Panc1 (cell line): ENCODE data around the gene RIMBP2. TPM values are rescaled to one million over a fixed set of nuclear protein-coding genes. Genes with fewer than 3 reads are reported as not detected.

Experiments
- ATAC-seq: fragments of 200-7000 bp; cut with Tn5 transposase; 2 replicates; pipeline ENCODE4 v1.9.1; 2020; ENCODE audit warnings: mild to moderate bottlenecking, moderate library complexity
- BruUV-seq: library from RNA; stranded (reverse); fragments of 400-500 nt; replicated peaks from 2 replicates; lab custom pipeline; 2021; lab: Mats Ljungman, UMichigan
- CTCF ChIA-PET: fragments of 300-600 bp; sonication (Branson Sonifier 250); formaldehyde crosslinking; loops from one replicate; lab custom pipeline; 2022; ENCODE audit warnings: antibody characterized with exemption; lab: Charles Lee
- POLR2A ChIA-PET: fragments of 300-600 bp; sonication (Branson Sonifier 250); formaldehyde crosslinking; loops from one replicate; lab custom pipeline; 2022; ENCODE audit warnings: antibody characterized with exemption; lab: Charles Lee
- DNase-seq: peaks from one replicate; pipeline ENCODE4 v3.0.0-alpha.2; 2010; ENCODE audit warnings: low read depth, low spot score
- H3K27ac ChIP-seq: 2 replicates; pipeline ENCODE4 v1.5.1; 2011; ENCODE audit warnings: mild to moderate bottlenecking, low read length, inconsistent platforms
- H3K27me3 ChIP-seq: fragments of 200-500 bp; sonication (Bioruptor generic); 2 replicates; pipeline ENCODE4 v1.6.0; 2014; ENCODE audit warnings: low read length, inconsistent platforms; ENCODE audit not compliant: control insufficient read depth, insufficient read depth
- H3K36me3 ChIP-seq: fragments of 200-500 bp; sonication (Bioruptor generic); 2 replicates; pipeline ENCODE4 v1.5.1; 2014; ENCODE audit warnings: inconsistent platforms, mild to moderate bottlenecking, low read length, moderate library complexity; ENCODE audit not compliant: control insufficient read depth, insufficient read depth
- H3K4me1 ChIP-seq: 2 replicates; pipeline ENCODE4 v1.5.1; 2011; ENCODE audit warnings: inconsistent platforms, mild to moderate bottlenecking, low read length, moderate library complexity; ENCODE audit not compliant: control insufficient read depth, insufficient read depth
- H3K4me3 ChIP-seq, 2 experiments: 2 replicates each; pipeline ENCODE4 v1.5.1; 2011 to 2012; ENCODE audit warnings: low read depth in 2 of 2, low read length in 2 of 2, mild to moderate bottlenecking in 2 of 2, inconsistent platforms in 1 of 2, moderate library complexity in 1 of 2
- H3K9me3 ChIP-seq: fragments of 200-500 bp; sonication (Bioruptor generic); 2 replicates; pipeline ENCODE4 v1.5.1; 2014; ENCODE audit warnings: low read depth, mild to moderate bottlenecking, inconsistent platforms, low read length, moderate library complexity; ENCODE audit not compliant: control insufficient read depth, insufficient read depth
- POLR2AphosphoS5 ChIP-seq: IDR thresholded peaks from 2 replicates; pipeline ENCODE4 v1.6.1; 2012; ENCODE audit warnings: mild to moderate bottlenecking, low read depth, low read length, moderate library complexity
- REST ChIP-seq, 2 experiments: IDR thresholded peaks; 2 replicates each; pipeline ENCODE4 v1.6.1; 2011 to 2012; ENCODE audit warnings: low read depth in 2 of 2, control low read depth in 1 of 2, low read length in 1 of 2, mild to moderate bottlenecking in 1 of 2, moderate library complexity in 1 of 2; ENCODE audit not compliant: insufficient read depth in 1 of 2
- SIN3A ChIP-seq: IDR thresholded peaks from 2 replicates; pipeline ENCODE4 v1.6.1; 2012; ENCODE audit warnings: low read depth, mild to moderate bottlenecking, low read length, moderate library complexity, borderline replicate concordance; ENCODE audit not compliant: insufficient read depth
- TCF7L2 ChIP-seq: IDR thresholded peaks from 2 replicates; pipeline ENCODE4 v1.6.1; 2011; ENCODE audit warnings: mild to moderate bottlenecking, low read depth, low read length, inconsistent platforms
- in situ Hi-C: cut with HindIII; loops from 2 replicates; pipeline ENCODE4 v1.10.0; 2016; ENCODE audit warnings: low sequenced_read_pairs, low pct_unique_long_range_greater_than_20kb
- intact Hi-C: fragments of 100-400 bp; cut with micrococcal nuclease; formaldehyde crosslinking; loops from one replicate; pipeline ENCODE4 v1.10.0; 2022; ENCODE audit not compliant: unreplicated experiment
- total RNA-seq: library from RNA; stranded (reverse); gene quantifications from one replicate; pipeline ENCODE4 v1.2.1, GENCODE V29; 2021; ENCODE audit not compliant: unreplicated experiment
- TF ChIP-seq, protein P1 (sequence below): fragments of 450-650 bp; IDR thresholded peaks from 2 replicates; pipeline ENCODE4 v1.5.1; 2017; ENCODE audit warnings: mild to moderate bottlenecking

The RIMBP2 gene
- total RNA-seq, 1 experiment from 2014 or later, result not detected

GRCh38 chr12:130713581-130713991, 2.5 kb downstream of the RIMBP2 start:
- no TSS peak for BruUV-seq
- Histone ChIP-seq H3K27me3 (peaks cover 2% of the 10 kb centered on the region; the same call in 1 of the 2 replicates), H3K36me3 (no peaks in the 10 kb centered on the region), H3K27ac (no peak overlapping the region), H3K9me3 (no peaks in the 10 kb centered on the region), H3K4me3 (no peak overlapping the region), H3K4me1 (no peaks in the 10 kb centered on the region; the same call in 1 of the 2 replicates)
- CTCF ChIA-PET, result interaction anchor here (0.5 kb wide), 1 partner anchor 164 kb away, joined by 3 read pairs; no protein-coding TSS in a partner anchor
- intact Hi-C loops, result no loop called here
- no peak for ATAC-seq
- TF ChIP-seq REST (IDR thresholded peaks at IDR 0.05; ENCODE audit: insufficient read depth in 1 of 2, low read depth in 2 of 2, low read length in 1 of 2) (no peak), POLR2AphosphoS5 (no peak), TCF7L2 (no peak)
- TF ChIP-seq, protein P1, sequence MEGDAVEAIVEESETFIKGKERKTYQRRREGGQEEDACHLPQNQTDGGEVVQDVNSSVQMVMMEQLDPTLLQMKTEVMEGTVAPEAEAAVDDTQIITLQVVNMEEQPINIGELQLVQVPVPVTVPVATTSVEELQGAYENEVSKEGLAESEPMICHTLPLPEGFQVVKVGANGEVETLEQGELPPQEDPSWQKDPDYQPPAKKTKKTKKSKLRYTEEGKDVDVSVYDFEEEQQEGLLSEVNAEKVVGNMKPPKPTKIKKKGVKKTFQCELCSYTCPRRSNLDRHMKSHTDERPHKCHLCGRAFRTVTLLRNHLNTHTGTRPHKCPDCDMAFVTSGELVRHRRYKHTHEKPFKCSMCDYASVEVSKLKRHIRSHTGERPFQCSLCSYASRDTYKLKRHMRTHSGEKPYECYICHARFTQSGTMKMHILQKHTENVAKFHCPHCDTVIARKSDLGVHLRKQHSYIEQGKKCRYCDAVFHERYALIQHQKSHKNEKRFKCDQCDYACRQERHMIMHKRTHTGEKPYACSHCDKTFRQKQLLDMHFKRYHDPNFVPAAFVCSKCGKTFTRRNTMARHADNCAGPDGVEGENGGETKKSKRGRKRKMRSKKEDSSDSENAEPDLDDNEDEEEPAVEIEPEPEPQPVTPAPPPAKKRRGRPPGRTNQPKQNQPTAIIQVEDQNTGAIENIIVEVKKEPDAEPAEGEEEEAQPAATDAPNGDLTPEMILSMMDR, result no peak
- DNase-seq, result no peak
- in situ Hi-C loops, result no loop called here
- POLR2A ChIA-PET, result no interaction called here

GRCh38 chr12:130712346-130713065, 3.6 kb downstream of the RIMBP2 start:
- Histone ChIP-seq H3K36me3 (no peaks in the 10 kb centered on the region), H3K9me3 (no peaks in the 10 kb centered on the region), H3K4me1 (no peaks in the 10 kb centered on the region; the same call in 1 of the 2 replicates), H3K27me3 (peaks cover 2% of the 10 kb centered on the region; the same call in 1 of the 2 replicates), H3K4me3 (no peak overlapping the region), H3K27ac (no peak overlapping the region)
- CTCF ChIA-PET, result no interaction called here
- in situ Hi-C loops (no loop called here), intact Hi-C loops (no loop called here)
- BruUV-seq, result no TSS peak
- ATAC-seq (no peak), DNase-seq (no peak)
- POLR2A ChIA-PET, result no interaction called here
- TF ChIP-seq TCF7L2, result no peak
- TF ChIP-seq, protein P1, result no peak
- TF ChIP-seq POLR2AphosphoS5, result no peak
- TF ChIP-seq SIN3A, result no peak
- TF ChIP-seq REST (IDR thresholded peaks at IDR 0.05; ENCODE audit: insufficient read depth in 1 of 2, low read depth in 2 of 2, low read length in 1 of 2), result no peak
